HG03135 (cell line): Measurements from ENCODE around the gene ROR2.

ENCODE experiments used
- ATAC-seq: cut with Tn5 transposase; IDR thresholded peaks from one replicate; pipeline ENCODE4 v1.9.1; 2021; ENCODE audit warnings: mild to moderate bottlenecking, moderate library complexity; ENCODE audit not compliant: unreplicated experiment

The ROR2 gene

DNA sequence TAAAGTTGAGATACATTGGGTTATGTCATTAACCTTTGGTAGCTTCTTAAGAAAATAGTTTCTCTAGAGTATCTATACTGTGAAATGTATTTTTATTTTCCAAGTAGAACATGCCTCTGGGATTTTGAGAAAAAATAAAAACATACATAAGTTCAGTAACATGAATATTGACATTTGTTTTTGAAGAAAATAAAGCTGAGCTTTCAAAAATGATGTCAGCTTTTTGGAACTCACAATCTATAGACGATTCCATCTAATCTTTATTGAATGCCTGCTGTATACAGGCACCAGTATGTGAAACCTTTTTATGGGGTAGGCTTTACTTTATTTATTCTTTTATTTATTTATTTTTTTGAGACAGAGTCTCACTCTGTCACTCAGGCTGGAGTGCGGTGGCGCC is 350.5 kb downstream of the ROR2 start:
- ATAC-seq, result no peak

- no peak for ATAC-seq
Observed at GRCh38 chr9:91591627-91592026, 358.4 kb downstream of the ROR2 start.

DNA sequence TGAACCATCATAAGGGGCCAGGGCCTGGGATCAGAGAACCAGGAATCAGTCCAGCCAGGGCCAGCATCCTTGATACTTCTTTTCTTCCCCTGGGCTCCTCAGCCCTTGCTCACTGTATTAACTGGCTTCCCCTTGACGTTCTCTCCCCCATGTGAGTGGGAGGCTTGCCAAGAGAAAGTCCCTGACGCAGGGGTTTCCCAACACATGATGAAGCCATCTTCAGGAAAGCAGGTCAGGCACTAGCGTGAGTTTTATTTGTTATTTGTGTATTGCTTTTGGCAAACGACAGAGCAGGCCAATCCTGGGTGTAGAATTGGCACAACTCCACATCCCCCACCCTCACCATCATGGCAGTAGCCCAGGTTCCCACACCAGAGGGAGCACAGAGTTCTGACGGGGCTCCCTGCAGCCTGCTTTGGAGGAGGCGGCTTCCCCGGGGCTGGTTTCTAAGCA is 360.9 kb downstream of the ROR2 start:
- ATAC-seq, result no peak

DNA sequence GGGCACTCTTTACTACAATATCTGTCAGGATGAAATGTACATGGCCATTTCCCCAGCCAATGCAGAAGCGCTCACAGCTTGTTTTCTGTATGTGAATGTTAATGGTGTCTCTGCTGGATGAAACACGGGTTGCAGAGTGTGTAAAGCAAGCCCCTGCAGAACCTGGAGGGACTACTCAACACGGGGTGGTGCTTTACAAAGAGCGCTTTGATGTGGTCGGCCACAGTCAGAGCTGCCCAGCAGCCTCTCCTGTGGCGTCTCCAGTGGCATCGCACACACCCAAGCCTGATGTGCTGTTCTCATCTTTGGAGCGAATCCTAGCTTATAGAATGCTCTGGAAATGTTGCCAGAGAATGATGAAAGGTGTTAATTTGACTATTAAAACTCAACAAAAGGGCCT is 363.7 kb downstream of the ROR2 start:
- ATAC-seq, result no peak

GRCh38 chr9:91583966-91584365 is 366.1 kb downstream of the ROR2 start:
- ATAC-seq, result no peak

- ATAC-seq, result no peak
Observed at GRCh38 chr9:91583161-91583875, 366.7 kb downstream of the ROR2 start.

GRCh38 chr9:91582181-91582580 is 367.8 kb downstream of the ROR2 start:
- ATAC-seq, result no peak

DNA sequence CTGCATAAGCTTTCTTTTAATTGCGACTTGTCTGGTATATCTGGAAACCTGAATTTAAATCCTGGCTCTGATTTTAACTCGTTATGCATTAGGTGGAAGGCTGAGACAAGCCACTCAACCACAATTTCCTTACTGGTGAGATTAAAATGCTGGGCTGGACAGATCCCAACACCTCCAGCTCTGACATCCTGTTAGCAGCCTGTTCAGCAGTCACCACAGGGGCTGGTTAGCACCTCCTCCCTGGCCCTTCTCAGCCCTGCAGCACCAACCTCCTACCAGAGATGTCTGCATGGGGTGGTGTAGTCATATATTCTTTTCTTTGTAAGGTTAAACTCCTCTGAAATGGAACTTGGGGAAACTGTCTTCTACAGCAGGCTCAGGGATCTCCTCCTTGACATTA is 369.9 kb downstream of the ROR2 start:
- no peak for ATAC-seq

- ATAC-seq, result no peak
Observed at GRCh38 chr9:91578911-91579310, 371.1 kb downstream of the ROR2 start.

DNA sequence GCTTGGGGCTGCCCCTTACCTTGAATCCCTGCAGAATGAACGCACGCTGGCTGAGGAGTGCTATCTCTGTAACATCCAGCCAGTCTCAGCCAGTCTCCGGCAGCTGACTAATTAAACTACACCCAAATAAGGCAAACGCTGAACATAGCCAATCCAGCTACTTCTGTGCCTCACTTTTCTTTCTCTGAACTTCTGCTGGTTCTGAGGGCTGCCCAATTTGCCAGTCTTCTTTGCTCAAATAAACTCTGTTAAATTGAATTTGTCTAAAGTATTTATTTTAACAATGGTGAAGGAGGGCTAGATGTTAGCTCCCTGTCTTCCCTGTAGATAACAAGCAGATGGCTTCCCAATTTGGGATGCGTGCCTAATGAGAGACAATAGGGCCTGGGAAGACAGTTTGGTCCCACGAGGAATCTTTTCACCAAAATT is 372.4 kb downstream of the ROR2 start:
- ATAC-seq, result no peak

DNA sequence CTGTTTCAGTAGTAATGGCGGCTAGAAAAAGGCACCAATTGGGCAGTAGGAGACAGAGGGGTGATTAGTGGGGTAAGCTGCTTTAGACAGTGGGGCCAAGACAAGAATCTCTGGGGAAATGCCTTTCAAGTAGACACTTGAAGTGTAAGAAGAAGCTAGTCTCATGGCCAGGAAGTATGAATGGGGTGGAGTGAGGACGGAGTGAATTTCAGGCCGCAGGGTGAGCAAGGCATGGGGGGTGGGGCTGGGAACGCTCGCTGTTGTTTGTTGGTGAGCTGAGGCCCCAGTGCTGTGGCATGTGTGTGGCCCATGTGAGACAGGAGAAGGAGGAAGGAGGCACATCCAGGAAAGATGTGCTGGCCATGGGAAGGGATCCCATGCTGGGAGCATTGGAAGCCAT is 377.2 kb downstream of the ROR2 start:
- ATAC-seq, result no peak

DNA sequence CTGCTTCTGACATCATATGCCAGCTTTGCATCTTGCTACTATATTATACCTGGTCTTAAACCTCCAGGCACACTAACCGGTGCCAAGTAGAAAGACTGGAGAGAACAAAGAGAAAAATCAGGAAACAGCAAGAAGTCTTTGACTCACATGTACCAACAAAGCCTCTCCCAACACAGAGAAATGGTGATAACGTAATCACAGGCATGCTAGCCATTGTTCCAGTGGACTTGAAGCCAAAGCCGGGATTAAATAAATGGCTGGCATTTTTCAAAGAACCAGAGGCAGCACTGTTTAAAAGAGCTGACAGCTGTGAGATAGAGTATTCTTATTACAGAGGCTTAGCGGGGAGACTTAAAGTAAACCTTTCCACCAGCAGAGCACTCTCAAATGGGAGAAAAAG is 378.0 kb downstream of the ROR2 start:
- ATAC-seq, result no peak

DNA sequence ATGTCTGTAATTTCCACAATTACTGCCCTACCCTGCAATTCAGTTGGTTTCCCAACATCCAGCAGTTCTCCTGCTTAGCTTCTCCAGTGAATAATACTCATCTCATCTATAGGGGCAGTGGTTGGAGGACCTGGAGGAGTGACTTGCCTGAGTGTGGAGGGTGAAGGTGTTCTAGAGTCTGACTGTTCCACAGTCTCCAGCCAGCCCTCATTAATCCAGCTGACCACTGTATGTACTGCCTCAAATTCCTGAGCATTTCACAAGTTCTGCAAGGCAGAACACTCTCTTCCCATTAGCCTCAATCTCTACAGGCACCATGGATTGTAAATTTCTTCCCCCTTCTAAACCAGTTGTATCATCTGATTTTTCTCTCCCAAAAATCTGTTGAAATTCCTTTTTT is 379.0 kb downstream of the ROR2 start:
- no peak for ATAC-seq

GRCh38 chr9:91567642-91568274 is 382.3 kb downstream of the ROR2 start:
- no peak for ATAC-seq

DNA sequence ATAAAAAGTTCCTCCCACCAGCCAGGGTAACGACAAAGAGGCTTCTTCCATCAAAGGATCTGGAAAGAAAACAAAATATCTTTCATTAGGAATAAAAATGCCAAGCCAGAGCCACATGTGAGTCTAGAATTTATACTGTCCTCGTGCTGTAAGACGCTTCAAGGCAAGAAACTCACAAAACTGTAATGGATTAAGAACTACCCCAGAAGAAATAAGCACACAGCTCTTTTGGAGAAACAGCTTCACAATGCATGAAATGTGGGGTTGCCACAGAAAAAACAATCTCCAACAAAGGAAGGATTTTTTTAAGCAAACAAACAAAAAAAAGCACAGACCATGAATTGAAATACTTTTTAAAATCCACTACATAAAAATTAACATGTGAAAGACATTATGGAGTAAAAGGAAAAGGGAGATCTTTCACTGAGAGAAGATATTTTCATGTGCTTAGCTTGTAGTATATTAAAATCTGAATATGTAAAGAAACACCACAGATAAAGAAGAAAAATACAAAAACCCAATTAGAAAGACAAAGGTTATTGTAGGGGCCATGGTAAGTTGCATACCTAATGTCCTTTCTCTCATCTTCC is 385.9 kb downstream of the ROR2 start:
- ATAC-seq, result no peak

GRCh38 chr9:91562416-91562815 is 387.6 kb downstream of the ROR2 start:
- ATAC-seq, result no peak

- ATAC-seq, result no peak
Observed at GRCh38 chr9:91560301-91560700, 389.7 kb downstream of the ROR2 start.

DNA sequence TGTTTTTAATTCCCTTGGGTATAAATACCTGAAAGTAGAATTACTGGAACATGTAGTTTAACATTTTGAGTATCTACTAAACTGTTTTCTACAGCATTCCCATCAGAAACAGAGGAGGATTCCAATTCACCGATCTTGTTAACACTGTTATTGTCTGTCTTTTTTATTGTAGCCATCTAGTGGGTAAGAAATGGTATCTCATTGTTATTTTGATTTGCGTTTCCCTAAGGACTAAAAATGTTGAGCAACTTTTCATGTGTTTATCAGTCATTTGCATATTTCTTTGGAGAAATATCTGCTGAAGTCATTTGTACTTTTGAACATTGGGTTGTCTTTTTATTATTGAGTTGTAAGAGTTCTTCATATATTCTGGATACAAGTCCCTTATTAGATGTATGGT is 391.1 kb downstream of the ROR2 start:
- no peak for ATAC-seq

- ATAC-seq, result no peak
Observed at GRCh38 chr9:91558395-91558794, 391.6 kb downstream of the ROR2 start.

DNA sequence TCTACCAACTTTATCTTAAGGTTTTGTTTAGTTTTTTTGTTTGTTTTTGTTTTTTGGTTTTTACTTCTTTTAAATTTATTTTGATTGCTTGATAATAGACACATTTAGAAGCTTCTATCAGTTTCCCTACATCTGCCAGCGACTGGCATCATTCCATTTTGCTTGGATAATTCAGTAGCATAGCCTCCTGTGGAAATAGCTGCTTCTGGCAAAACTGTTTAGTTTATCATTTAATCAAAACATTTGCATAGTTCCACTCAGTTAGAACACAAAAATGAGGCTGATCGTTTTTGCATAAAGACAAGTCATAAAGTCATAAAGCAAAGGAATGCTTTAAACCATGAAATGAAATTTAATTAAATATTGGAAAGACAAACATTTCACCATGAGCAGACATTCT is 392.7 kb downstream of the ROR2 start:
- ATAC-seq, result no peak

GRCh38 chr9:91555132-91555531 is 394.9 kb downstream of the ROR2 start:
- no peak for ATAC-seq

GRCh38 chr9:91549177-91549576 is 400.9 kb downstream of the ROR2 start:
- no peak for ATAC-seq
